Neural cell (in vitro differentiated cells): ENCODE results near the gene C3orf70. TPM values are rescaled to one million over a fixed set of nuclear protein-coding genes. Genes with fewer than 3 reads are reported as not detected.
A peak's percentile ranks its signal among the peaks of the same experiment; 100 is the strongest.

ENCODE experiments used
- H2AFZ ChIP-seq: fragments of 200-600, 300-800 bp; sonication (generic), shearing (Covaris generic); 2 replicates; pipeline ENCODE4 v1.6.0; 2014; ENCODE audit warnings: low read depth, mild to moderate bottlenecking, antibody characterized with exemption, low read length, moderate library complexity
- H3F3A ChIP-seq: fragments of 200-600 bp; shearing (Covaris generic); 2 replicates; pipeline ENCODE4 v1.6.1; 2016; ENCODE audit warnings: mild to moderate bottlenecking, moderate library complexity, mixed read lengths, antibody characterized with exemption, low read length; ENCODE audit not compliant: insufficient read depth, poor library complexity, severe bottlenecking
- H3K27ac ChIP-seq: fragments of 200-600, 300-800 bp; sonication (generic), shearing (Covaris generic); 2 replicates; pipeline ENCODE4 v1.5.1; 2014; ENCODE audit warnings: mild to moderate bottlenecking, low read length, moderate library complexity
- H3K27me3 ChIP-seq: fragments of 300-800, 200-600 bp; sonication (generic), shearing (Covaris generic); 2 replicates; pipeline ENCODE4 v1.6.0; 2014; ENCODE audit warnings: mild to moderate bottlenecking, low read depth, low read length, moderate library complexity; ENCODE audit not compliant: insufficient read depth
- H3K36me3 ChIP-seq: fragments of 300-800, 200-600 bp; sonication (generic), shearing (Covaris generic); 2 replicates; pipeline ENCODE4 v1.5.1; 2014; ENCODE audit warnings: mild to moderate bottlenecking, antibody characterized with exemption, low read length, moderate library complexity; ENCODE audit not compliant: insufficient read depth
- H3K4me2 ChIP-seq: fragments of 300-800, 200-600 bp; sonication (generic), shearing (Covaris generic); 2 replicates; pipeline ENCODE4 v1.6.0; 2014; ENCODE audit warnings: mild to moderate bottlenecking, low read length
- H3K4me3 ChIP-seq: fragments of 300-800, 200-600 bp; sonication (generic), shearing (Covaris generic); 2 replicates; pipeline ENCODE4 v1.5.1; 2014; ENCODE audit warnings: mild to moderate bottlenecking, low read length, moderate library complexity
- H3K79me2 ChIP-seq: fragments of 200-600 bp; shearing (Covaris generic); replicated peaks from 2 replicates; pipeline ENCODE4 v1.6.0; 2014; ENCODE audit warnings: mild to moderate bottlenecking, low read length, moderate library complexity; ENCODE audit not compliant: insufficient read depth
- H3K9ac ChIP-seq: fragments of 300-800, 200-600 bp; sonication (generic), shearing (Covaris generic); 2 replicates; pipeline ENCODE4 v1.6.1; 2016; ENCODE audit warnings: mild to moderate bottlenecking, low read length, mixed read lengths
- H3K9me2 ChIP-seq: fragments of 200-600 bp; shearing (Covaris generic); 2 replicates; pipeline ENCODE4 v1.6.1; 2016; ENCODE audit warnings: mild to moderate bottlenecking, low read length, mixed read lengths; ENCODE audit not compliant: insufficient read depth
- H3K9me3 ChIP-seq: fragments of 200-600, 300-800 bp; sonication (generic), shearing (Covaris generic); 2 replicates; pipeline ENCODE4 v1.6.1; 2016; ENCODE audit warnings: mild to moderate bottlenecking, mixed run types, low read length, moderate library complexity, mixed read lengths
- H4K20me1 ChIP-seq: fragments of 200-600 bp; shearing (Covaris generic); 2 replicates; pipeline ENCODE4 v1.6.1; 2016; ENCODE audit warnings: mild to moderate bottlenecking, mixed run types; ENCODE audit not compliant: insufficient read depth
- CTCF ChIP-seq: fragments of 450-650 bp; IDR thresholded peaks from 2 replicates; pipeline ENCODE4 v1.5.1; 2014; ENCODE audit warnings: antibody characterized with exemption, mild to moderate bottlenecking, moderate library complexity; ENCODE audit not compliant: poor library complexity, severe bottlenecking
- EP300 ChIP-seq: fragments of 450-650 bp; conservative IDR thresholded peaks from 2 replicates; pipeline ENCODE4 v1.6.1; 2014; ENCODE audit warnings: antibody characterized with exemption, mild to moderate bottlenecking, moderate library complexity; ENCODE audit not compliant: poor library complexity, severe bottlenecking
- EZH2 ChIP-seq: fragments of 200-600, 300-800 bp; shearing (Covaris generic), sonication (generic); IDR thresholded peaks from 2 replicates; pipeline ENCODE4 v1.6.1; 2014; ENCODE audit warnings: antibody characterized with exemption, low read length, borderline replicate concordance, mild to moderate bottlenecking; ENCODE audit not compliant: insufficient read depth, poor library complexity, severe bottlenecking
- MXI1 ChIP-seq: fragments of 450-650 bp; conservative IDR thresholded peaks from 2 replicates; pipeline ENCODE4 v1.6.1; 2014; ENCODE audit warnings: antibody characterized with exemption, mild to moderate bottlenecking; ENCODE audit not compliant: poor library complexity, severe bottlenecking
- POLR2AphosphoS5 ChIP-seq: IDR thresholded peaks from 2 replicates; pipeline ENCODE4 v1.6.1; 2012
- RAD21 ChIP-seq: fragments of 450-650 bp; conservative IDR thresholded peaks from 2 replicates; pipeline ENCODE4 v1.6.1; 2014; ENCODE audit warnings: antibody characterized with exemption, mild to moderate bottlenecking, moderate library complexity
- REST ChIP-seq: IDR thresholded peaks from 2 replicates; pipeline ENCODE4 v1.6.1; 2012; ENCODE audit warnings: borderline replicate concordance
- SMC3 ChIP-seq: fragments of 450-650 bp; conservative IDR thresholded peaks from 2 replicates; pipeline ENCODE4 v1.6.1; 2014; ENCODE audit warnings: antibody characterized with exemption, mild to moderate bottlenecking, moderate library complexity; ENCODE audit not compliant: poor library complexity
- TAF1 ChIP-seq: IDR thresholded peaks from 2 replicates; pipeline ENCODE4 v1.6.1; 2012; ENCODE audit warnings: low read depth
- polyA plus RNA-seq: library from polyadenylated mRNA; depleted of rRNA; stranded (reverse); fragments of >200 nt; gene quantifications from 2 replicates; pipeline ENCODE4 v1.2.3, GENCODE V29; 2014

C3orf70 gene
- polyA plus RNA-seq, 1 donor from 2014 or later = 3.4 TPM

DNA sequence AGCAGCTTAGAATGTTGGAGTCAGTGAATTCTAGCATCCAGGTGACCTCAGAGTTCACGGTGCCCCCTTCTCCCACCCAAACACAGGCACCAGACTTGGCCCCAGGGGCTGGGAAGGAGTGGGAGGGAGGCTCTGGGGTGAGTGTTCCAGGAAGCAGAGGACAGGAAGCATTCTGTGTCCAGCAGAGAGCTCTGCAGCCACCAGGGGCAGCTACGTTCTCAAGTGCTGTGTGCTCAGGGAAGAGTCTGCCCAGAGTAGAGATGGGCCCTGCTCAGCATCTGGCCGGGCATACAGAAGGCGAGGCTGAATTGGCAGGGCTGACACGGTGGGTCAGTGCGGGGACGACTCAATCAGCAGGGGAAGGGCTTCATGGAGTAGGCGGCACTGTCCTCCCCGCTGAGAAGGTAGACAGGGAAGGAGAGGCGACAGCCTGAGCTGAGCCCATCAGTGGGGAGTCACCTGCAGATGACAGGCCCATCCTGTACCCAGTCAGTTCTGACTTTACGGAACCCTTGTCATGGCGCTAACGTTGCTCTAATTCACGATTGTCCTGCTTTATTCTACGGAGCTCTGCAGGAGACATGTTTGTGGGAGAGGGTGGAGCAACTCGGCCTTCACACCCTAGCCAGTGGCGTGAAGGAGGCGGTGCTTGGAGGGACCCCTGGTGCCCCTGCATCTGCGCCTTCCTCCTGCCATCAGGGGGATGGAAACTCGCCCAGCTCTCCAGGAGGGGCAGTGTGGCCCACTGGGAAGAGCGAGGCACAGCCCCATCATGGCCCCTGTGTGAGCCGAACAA, 82.2 kb downstream of the C3orf70 start:
- no peaks in the 10 kb centered on the region for H3K36me3 ChIP-seq
- no peaks in the 10 kb centered on the region for H3F3A ChIP-seq
- no peaks in the 10 kb centered on the region for H3K79me2 ChIP-seq
- no peaks in the 10 kb centered on the region for H3K27me3 ChIP-seq
- H3K9me3 ChIP-seq = no peaks in the 10 kb centered on the region
- no peaks in the 10 kb centered on the region for H3K9me2 ChIP-seq
- no peak overlapping the region for H3K4me3 ChIP-seq
- no peak overlapping the region for H3K4me2 ChIP-seq
- no peaks in the 10 kb centered on the region for H4K20me1 ChIP-seq
- H2AFZ ChIP-seq = no peak overlapping the region
- no peak for TF ChIP-seq POLR2AphosphoS5
- no peak for TF ChIP-seq RAD21
- no peak for TF ChIP-seq REST
- no peak for TF ChIP-seq SMC3
- no peak for TF ChIP-seq EP300
- no peak overlapping the region for H3K27ac ChIP-seq
- no peak overlapping the region for H3K9ac ChIP-seq

- Histone ChIP-seq H3K4me2 (no peak overlapping the region), H3K9me2 (no peaks in the 10 kb centered on the region), H3K36me3 (no peaks in the 10 kb centered on the region), H3K27me3 (no peaks in the 10 kb centered on the region), H2AFZ (no peak overlapping the region), H3K27ac (peak overlapping the region; percentile 26), H3K9me3 (no peaks in the 10 kb centered on the region), H3F3A (no peaks in the 10 kb centered on the region), H4K20me1 (no peaks in the 10 kb centered on the region), H3K9ac (no peak overlapping the region), H3K79me2 (no peaks in the 10 kb centered on the region), H3K4me3 (no peak overlapping the region)
- TF ChIP-seq TAF1 = no peak
- TF ChIP-seq EP300 = no peak
- TF ChIP-seq RAD21 = peak; percentile 42
- no peak for TF ChIP-seq MXI1
- TF ChIP-seq CTCF = peak; percentile 61
- peak; percentile 85 for TF ChIP-seq POLR2AphosphoS5
- TF ChIP-seq REST = peak; percentile 77
- TF ChIP-seq SMC3 = peak; percentile 35
- no peak for TF ChIP-seq EZH2
These were observed 83.5 kb downstream of the C3orf70 start for GRCh38 chr3:185069037-185070030.
